ENCODE measurements around the gene MRE11. TPM values are rescaled to one million over a fixed set of nuclear protein-coding genes. Genes with fewer than 3 reads are reported as not detected.
"Not testable (repeated sequence)": the region's sequence is repeated elsewhere in the genome, so short reads cannot be mapped to it uniquely, and the experiment has no call there.

MRE11 gene
- total RNA-seq, 1 donor from 2014 or later, result 7.2 TPM

DNA sequence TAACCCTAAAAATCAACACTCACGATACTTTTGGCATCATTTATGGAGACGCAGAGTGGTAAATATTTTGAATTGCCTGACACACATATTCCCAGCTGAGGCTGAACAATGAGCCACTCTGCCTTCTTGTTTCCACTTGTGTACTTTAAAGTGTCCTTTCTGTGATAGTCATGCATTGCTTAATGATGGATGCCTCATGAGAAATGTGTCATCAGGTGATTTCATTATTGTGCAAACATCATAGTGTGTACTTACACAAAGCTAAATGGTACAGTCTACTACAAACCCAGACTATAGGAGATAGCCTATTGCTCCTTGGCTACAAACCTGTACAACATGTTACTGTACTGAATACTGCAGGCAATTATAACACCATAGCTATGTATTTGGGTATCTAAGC, 44.2 kb downstream of the MRE11 start:
- ATAC-seq (no peak), DNase-seq (ENCODE audit: missing footprints) (no peak)
- intact Hi-C loops (cut with DNase I), result no loop called here

DNA sequence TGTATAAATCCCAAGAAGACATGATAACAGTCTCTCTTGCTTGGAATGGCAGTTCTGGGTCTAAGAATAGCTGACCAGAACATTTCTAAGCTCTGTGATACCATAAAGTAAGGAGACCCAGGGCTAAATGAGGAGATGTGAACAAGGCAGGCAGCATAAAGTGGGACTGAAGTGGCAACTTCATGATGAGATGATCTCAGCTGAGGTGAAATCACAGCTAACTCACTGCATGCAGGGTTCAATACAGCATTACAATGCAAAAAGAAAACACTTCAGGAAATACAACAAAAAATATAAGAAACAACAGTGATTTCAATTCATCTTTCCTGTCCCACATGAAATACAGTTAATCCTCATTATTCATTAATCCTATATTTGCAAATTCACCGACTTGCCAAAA, 44.6 kb downstream of the MRE11 start:
- ATAC-seq (no peak), DNase-seq (ENCODE audit: missing footprints) (no peak)
- intact Hi-C loops (cut with DNase I), result no loop called here

DNA sequence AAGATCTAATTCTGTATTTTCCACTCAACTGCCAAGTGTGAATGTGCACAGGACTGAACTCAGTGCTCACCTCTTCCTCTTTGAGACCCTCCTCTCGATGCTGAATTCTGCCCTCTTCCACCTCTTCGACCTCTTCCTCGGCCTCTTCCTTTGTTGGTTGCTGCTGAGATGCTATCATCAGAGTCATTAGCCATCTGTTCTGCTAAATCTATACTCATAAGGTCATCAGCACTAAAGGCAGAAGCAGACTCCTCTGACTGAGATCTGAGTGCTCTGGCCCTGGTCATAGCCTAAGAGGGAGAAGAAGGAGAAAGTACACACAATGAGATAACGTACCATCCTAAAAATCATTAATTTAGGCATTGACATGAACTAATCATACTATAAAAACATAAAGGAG, 46.5 kb downstream of the MRE11 start:
- DNase-seq (ENCODE audit: missing footprints) (no peak), ATAC-seq (no peak)
- intact Hi-C loops (cut with DNase I), result no loop called here

DNA sequence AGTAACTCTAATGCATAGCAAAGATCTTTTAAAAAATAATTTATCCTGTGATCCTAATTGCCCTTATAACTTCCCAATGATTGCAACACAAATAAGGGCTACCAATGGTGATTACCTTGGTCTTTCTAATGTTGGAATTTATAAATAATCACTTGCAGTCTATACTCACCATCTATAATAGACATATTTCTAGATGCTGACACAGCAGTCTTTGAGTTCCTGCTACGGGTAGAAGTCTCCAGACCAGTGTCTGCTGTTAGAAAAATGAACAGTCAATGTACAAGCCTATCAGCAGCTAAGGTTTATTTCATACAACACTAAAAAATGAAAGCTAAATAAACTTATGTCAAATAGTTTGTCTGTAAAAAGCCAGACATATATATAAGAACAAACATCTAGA, 48.0 kb downstream of the MRE11 start:
- DNase-seq (ENCODE audit: missing footprints) (no peak), ATAC-seq (no peak)
- intact Hi-C loops (cut with DNase I), result no loop called here

DNA sequence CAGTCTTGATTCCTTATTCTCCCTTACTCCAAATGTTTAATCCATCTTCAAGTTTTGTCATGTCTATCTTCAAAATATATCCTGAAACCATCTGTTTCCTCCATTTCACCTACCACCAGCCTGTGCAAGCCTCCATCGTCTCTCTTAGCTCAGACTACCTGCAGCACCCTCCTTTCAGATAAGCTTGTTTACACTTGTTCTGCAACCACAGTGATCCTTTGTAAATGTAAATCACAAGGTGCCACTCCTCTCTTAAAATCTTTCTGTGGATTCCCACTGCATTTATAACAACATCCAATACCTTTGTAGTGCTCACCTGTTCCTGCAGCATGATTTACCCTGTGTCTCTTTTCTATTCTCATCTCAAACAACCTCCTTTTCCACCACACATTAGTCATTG, 60.6 kb downstream of the MRE11 start:
- intact Hi-C loops (cut with DNase I), result no loop called here
- no peak for ATAC-seq
- DNase-seq (ENCODE audit: missing footprints), result no peak

DNA sequence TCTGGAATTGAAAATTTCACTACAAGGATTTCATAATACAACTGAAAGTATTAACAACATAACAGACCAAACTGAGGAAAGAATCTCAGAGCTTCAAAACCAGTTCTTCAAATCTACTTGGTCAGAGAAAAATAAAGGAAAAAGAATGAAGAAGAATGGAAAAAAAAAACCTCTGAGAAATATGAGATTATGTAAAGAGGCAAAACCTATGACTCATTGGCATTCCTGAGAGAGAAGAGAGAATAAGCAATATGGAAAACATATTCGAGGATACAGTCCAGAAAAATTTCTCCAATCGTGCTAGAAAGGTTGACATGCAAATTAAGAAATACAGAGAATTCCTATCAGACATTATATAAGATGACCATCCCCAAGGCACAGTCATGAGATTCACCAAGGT, 69.0 kb downstream of the MRE11 start:
- no peak for DNase-seq (ENCODE audit: missing footprints)
- no peak for ATAC-seq
- intact Hi-C loops (cut with DNase I), result no loop called here

DNA sequence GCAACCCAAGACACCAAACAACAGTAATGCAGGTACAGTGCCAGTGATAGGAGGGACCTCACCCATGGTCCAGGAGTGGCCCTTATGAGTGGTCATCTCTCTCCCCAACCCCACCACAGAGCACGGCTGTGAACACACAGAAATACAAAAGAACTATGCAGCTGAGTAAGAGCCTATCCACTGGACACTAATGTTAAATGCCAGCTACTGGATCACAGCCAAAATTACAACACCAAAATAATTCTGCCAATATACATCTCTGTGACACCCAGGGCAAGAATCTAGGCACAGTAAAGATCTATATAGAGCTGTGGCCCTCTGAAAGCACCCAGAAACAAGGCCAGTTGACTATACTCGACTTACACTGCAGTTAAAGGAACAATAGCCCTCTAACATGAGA, 69.6 kb downstream of the MRE11 start:
- DNase-seq (ENCODE audit: missing footprints), result no peak

DNA sequence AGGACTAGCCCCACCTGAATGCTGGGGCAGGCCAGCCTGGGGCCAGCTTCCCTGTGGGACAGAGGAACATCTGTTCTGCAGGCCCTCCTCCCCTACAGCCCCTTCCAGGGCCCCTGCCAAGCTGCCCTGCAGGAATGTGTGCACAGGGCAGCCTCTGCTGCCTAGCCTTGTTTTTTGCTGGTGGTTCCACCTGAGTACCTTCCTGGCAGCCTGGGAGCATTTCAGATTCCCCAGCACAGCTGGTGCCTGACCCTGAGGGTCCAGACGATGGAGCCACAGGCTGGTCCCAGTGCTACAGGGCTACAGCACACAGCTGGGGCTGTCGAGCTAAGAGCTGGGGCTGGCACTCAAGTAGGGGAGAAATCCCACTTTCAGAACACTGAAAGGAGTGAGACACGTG, 70.1 kb downstream of the MRE11 start:
- ATAC-seq (no peak), DNase-seq (ENCODE audit: missing footprints) (no peak)
- intact Hi-C loops (cut with DNase I), result no loop called here

More for the DNA sequence above, 69.6 kb downstream of the MRE11 start:
- no peak for ATAC-seq
- intact Hi-C loops (cut with DNase I), result no loop called here

DNA sequence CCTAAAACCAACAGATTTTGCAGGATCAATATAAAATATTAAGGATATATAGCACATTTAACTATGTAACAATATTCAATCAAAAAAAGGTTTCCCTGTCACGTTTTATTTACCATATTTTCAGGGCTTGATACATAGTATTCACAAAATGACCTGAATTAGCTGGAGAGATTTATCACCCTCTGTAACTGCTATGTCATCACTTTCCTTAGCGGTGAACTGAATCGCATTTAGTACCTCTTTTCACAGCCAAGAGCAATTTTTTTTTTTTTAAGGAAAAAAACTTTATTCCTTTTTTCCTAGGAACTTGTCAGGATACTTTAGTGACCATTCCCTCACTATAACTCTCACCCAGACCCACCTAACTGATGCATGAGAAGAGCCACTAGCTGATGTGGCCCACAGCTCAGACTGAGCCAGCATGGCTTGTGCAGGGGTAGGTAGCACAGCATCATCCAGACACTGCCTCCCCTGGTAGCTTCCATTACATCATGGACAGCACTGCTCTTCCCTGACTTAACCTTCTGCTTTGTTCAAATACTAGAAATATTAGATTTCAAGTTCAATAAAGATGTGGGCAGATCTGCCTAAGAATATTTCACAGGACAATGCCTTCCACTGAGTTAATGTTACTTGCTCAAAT, 75.4 kb downstream of the MRE11 start:
- ATAC-seq (no peak), DNase-seq (ENCODE audit: missing footprints) (no peak)
- intact Hi-C loops (cut with DNase I), result loop anchor here (5.0 to 10.0 kb wide), 2 partner anchors 233 to 521 kb away; no protein-coding TSS in a partner anchor

DNA sequence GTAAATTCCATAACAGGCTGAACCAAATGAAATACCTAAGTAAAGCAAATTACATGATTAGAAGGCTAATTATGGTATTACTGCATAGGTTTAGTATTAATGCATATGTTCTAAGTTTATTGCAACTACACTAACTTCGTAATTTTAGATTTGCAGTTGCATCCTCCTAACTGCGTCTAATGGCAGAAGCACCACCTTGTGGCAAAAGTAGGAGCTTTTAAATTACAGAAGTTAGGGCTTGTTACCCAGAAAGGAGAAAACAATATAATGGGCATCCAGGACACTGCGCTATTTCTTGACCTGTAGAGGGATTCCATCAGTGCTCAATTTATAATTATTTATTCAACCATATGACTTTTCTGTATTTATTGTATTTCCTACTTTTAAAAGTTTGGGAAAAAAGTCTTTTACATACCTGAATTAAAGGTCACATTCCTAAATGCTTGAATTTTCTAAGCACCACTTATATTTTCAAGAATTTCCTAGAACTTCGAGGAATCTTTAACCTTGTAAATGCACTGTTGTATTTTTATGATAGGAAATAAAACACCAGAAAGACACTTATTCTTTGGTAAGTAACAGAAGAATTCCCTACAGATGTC, 76.2 kb downstream of the MRE11 start:
- ATAC-seq, result no peak
- intact Hi-C loops (cut with DNase I), result loop anchor here (5.0 to 10.0 kb wide), 2 partner anchors 233 to 520 kb away; no protein-coding TSS in a partner anchor
- no peak for DNase-seq (ENCODE audit: missing footprints)

DNA sequence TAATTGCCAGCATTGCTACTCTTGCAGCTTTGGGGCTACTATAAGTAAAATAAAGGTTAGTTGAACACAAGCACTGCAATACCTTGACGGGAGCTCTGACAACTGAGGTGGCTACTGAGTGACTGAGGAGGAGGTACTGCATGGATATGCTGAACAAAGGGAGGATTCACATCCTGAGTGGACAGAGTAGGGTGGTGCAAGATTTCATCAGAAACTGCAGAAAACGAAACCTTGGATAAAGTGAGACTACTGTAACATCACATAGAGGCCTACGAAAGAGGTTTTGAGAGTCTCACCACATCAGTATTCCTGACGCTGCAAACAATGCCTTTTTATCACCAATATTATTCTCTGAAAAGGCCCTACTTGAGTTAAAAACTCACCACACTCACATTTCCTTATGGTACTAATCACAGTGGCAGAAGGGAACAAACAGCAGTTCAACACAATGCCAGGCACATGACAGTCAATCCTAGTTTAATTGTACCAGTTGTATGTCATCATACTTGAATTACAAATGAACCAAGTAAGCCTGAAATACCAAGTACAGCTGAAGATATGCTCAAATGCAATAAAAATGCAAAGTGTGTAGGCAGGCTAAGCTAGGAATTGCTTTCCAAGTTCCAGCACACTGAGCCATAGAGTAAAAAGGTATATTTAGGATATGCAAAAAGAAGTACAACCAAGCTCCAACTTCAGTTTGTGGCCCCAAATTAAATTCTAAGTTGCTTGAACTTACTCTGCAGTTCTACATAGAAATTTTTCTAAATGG, 88.4 kb downstream of the MRE11 start:
- intact Hi-C loops (cut with DNase I), result no loop called here
- ATAC-seq, result no peak
- no peak for DNase-seq (ENCODE audit: missing footprints)

DNA sequence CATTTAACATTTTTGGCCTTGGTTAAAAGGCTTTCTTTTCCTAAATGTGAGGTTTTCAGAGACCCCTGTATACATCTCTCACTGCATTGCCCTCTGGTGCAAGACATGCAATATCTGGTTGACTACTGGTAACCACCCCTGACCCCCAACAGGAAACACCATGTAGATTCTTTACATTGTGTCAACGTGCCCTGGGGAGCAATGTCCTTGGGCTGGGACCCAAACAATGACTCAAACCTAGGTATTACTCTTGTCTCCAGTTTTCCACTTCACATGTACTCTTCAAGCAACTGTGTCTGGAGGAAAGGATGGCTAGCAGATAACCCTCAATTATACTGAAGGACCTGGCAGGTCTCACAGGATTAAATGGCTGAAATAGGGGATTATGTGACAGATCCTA, 91.3 kb downstream of the MRE11 start:
- DNase-seq (ENCODE audit: missing footprints), result no peak
- intact Hi-C loops (cut with DNase I), result no loop called here
- ATAC-seq, result no peak

DNA sequence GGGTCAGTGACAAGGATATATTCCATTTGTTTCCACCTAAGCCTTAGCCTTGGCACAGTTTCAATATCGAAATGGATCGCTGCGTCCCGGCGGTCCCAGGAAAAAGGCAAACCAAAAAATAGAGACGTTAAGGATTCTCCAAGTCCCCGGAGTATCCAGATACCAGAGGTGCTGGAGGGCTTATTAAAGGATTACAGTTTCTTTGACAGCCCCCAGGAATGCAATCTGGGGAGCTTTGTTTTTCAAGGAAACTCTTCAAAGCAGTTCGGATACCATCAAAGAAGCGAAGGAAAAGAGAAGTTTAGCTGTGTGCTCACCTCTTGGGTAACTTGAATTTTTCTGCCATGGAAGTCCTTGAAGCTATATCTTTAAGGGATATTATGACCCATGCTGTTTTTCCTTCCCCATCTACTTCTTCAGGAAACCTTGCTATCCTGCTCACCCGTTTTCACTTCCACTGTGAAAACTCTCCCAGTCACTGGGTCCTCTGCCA, 91.8 kb downstream of the MRE11 start:
- ATAC-seq, result no peak
- intact Hi-C loops (cut with DNase I), result no loop called here

DNA sequence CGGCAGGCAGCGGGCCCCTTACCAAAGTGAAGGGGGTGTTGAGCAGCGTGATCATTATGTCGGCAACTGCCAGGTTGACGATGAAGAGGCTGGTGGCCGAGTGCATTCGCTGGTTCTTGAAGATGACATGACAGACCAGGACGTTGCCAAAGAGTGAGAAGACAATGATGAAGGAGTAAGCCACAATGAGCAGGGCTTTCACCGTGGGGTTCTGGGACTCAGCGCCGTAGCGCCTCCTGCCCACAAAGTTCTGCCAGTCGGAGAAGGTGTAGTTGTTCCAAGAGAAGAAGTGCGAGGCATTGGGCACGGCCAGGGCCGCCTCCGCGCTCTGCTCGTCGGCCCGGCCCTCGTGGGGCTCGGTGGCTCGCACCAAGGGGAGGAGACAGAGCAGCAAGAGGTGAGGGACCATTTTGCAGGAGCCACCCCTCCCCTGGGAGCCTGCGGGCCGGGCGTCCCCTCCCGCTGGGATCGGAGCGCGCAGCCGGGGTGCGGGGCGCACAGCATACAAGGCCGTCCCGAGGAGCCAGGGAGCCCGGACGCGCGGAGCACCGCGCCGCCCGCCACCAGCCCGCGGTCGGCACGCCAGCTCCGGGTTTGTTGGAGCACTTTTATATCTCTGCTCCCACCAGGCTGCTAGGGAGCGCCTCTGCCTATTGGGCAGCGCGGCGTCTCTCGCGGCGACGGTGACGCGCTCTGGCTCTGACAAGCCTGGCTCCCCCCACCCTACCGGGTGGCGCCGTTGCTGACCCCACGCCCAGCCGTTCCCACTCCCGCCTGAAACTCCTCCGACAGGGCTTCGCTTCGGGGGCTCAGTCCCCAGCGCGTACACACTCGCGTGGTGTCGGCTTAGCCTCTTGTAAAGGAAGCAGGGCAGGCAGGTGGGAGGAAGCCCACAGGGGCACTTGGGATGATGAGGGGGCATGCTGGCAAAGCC, 92.5 kb downstream of the MRE11 start, which contains the start of gene GPR83:
Gene GPR83, minus strand, starts transcription at position 581 of the 934 bp plus-strand sequence. Its CDS starts 172 bp downstream, at position 409.
- ATAC-seq (peak; percentile 63), DNase-seq (ENCODE audit: missing footprints) (no peak)
- intact Hi-C loops (cut with DNase I), result no loop called here

More for the DNA sequence above, 91.8 kb downstream of the MRE11 start:
- no peak for DNase-seq (ENCODE audit: missing footprints)

DNA sequence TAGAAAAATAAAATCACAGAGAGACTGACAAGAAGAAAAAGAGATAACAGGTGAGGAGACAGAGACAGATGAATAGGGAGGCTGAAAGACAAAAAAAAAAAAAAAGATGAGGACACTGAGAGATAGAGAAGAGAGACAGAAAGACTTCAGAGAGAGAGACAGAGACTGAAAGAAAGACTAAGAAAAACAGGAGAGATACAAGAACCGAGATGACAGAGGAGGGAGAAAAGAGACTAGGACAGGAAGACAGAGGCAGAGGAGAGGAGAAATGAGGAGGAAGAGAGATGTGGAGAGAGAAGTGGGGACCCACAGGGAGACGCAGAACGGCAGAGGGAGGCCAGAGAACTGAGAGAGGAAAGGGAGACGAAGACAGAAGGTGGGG, 93.2 kb downstream of the MRE11 start:
- ATAC-seq (no peak), DNase-seq (ENCODE audit: missing footprints) (no peak)
- intact Hi-C loops (cut with DNase I), result no loop called here

DNA sequence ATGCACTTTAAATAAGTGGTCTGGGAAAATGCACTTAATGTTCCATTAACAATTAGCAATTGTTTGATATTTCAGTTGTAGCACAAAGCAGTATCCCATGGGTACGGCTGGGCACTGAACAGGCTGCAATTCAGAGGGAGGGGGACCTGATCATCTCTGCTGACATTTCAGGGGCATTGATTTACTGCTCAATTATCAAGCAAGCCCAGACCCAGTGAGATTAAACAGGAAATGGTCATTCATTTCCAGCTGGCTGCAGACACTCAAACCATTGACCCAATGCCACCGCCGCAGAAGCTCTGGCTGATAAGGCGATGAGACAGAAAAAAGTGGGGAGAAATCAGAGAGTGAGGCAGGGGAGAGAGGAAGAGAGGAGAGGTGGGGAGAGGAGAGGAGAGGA, 93.6 kb downstream of the MRE11 start:
- no peak for ATAC-seq
- DNase-seq (ENCODE audit: missing footprints), result no peak

DNA sequence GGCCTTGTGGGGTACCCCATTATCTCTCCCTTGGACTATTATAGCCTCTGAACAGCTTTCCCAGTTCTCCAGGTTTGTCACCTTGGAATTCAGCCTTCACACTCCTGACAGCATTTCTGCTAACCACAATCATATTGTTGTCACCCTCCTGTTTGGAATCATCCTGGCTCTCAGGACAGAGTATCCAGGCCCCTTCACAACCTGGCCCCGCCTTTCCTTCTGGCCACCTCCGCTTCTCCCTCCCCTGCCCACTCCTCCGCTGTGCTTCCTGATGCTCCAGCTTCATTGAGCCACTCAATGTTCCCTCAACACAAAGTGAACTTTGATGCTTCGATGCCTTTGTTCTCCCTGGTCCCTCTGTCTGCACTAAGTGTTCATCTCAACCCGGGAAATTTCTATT, 95.5 kb downstream of the MRE11 start:
- ATAC-seq (no peak), DNase-seq (ENCODE audit: missing footprints) (no peak)
- intact Hi-C loops (cut with DNase I), result no loop called here

More for the DNA sequence above, 93.6 kb downstream of the MRE11 start:
- intact Hi-C loops (cut with DNase I), result no loop called here

DNA sequence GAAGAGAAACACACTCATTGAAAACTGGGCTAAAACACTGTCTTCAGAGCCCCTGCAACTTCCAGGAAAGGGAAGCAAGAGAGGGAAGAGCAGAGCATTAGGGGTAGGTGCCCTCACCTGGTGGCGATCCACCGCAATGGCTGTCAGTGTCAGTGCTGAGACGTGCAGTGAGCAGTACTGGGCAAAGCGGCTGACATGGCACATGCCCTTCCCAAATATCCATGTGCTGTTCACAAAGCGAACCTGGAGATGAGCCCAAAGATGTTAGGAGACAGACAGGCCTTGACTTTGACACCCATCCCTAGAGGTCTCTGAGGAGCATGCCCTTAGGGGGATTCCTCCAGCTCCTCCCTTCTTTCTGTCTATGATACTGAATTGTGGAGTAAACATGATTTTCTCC, 97.4 kb downstream of the MRE11 start:
- DNase-seq (ENCODE audit: missing footprints) (no peak), ATAC-seq (no peak)
- intact Hi-C loops (cut with DNase I), result no loop called here

DNA sequence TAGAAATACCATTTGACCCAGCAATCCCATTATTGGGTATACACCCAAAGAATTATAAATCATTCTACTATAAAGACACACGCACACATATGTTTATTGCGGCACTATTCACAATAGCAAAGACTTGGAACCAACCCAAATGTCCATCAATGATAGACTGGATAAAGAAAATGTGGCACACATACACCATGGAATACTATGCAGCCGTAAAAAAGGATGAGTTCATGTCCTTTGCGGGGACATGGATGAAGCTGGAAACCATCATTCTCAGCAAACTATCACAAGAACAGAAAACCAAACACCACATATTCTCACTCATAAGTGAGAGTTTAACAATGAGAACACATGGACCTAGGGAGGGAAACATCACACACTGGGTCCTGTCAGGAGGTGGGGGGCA, 101.7 kb downstream of the MRE11 start:
- ATAC-seq; intact Hi-C loops (cut with DNase I); DNase-seq (ENCODE audit: missing footprints): not testable (repeated sequence)
